H1 (cell line): ENCODE measurements around the gene NAT10. TPM values are rescaled to one million over a fixed set of nuclear protein-coding genes. Genes with fewer than 3 reads are reported as not detected.

ENCODE experiments used
- CTCF ChIA-PET: fragments of 300-600 bp; sonication (Branson Sonifier 250); formaldehyde crosslinking; loops from one replicate; lab custom pipeline; 2021; ENCODE audit not compliant: partially characterized antibody; lab: Charles Lee
- POLR2A ChIA-PET: fragments of 300-600 bp; sonication (Branson Sonifier 250); formaldehyde crosslinking; loops from one replicate; lab custom pipeline; 2021; ENCODE audit warnings: inconsistent platforms; ENCODE audit not compliant: partially characterized antibody; lab: Charles Lee
- DNase-seq, 2 experiments: peaks; one replicate each; pipeline versions ENCODE4 v3.0.0 to v3.0.0-alpha.2; 2010 to 2022; ENCODE audit warnings: low spot score in 2 of 2, low read depth in 1 of 2, mixed read lengths in 1 of 2
- FAIRE-seq: peaks from 2 replicates; lab custom pipeline; 2011; peaks lifted over from hg19 to GRCh38; lab: Jason Lieb, UNC
- H2AFZ ChIP-seq: 2 replicates; pipeline ENCODE4 v1.8.1; 2012; ENCODE audit warnings: low read length, inconsistent platforms
- H2AK5ac ChIP-seq: 2 replicates; pipeline ENCODE4 v1.6.1; 2013; ENCODE audit warnings: low read depth, low read length
- H2BK120ac ChIP-seq: replicated peaks from 2 replicates; pipeline ENCODE3; 2013; ENCODE audit warnings: low read depth, low read length, inconsistent platforms
- H2BK12ac ChIP-seq: 2 replicates; pipeline ENCODE4 v1.6.1; 2013; ENCODE audit warnings: low read depth, low read length
- H2BK15ac ChIP-seq: 2 replicates; pipeline ENCODE4 v1.6.1; 2013; ENCODE audit warnings: low read length
- H2BK20ac ChIP-seq: 2 replicates; pipeline ENCODE4 v1.6.1; 2013; ENCODE audit warnings: low read length
- H2BK5ac ChIP-seq: 2 replicates; pipeline ENCODE4 v1.6.1; 2013; ENCODE audit warnings: low read depth, low read length
- H3K14ac ChIP-seq: 2 replicates; pipeline ENCODE4 v1.6.1; 2013; ENCODE audit warnings: inconsistent platforms; ENCODE audit not compliant: insufficient read length
- H3K18ac ChIP-seq: 2 replicates; pipeline ENCODE4 v1.6.1; 2013; ENCODE audit warnings: low read length; ENCODE audit errors: extremely low read depth
- H3K23ac ChIP-seq: 2 replicates; pipeline ENCODE4 v1.6.1; 2013; ENCODE audit warnings: inconsistent platforms; ENCODE audit not compliant: insufficient read length
- H3K23me2 ChIP-seq: 2 replicates; pipeline ENCODE4 v1.6.1; 2013; ENCODE audit warnings: low read depth, low read length
- H3K27ac ChIP-seq: 2 replicates; pipeline ENCODE4 v1.6.1; 2011; ENCODE audit warnings: low read depth, low read length, inconsistent platforms
- H3K27me3 ChIP-seq, 4 experiments: replicated peaks in 1 of 4; 1 replicate in 1 of 4; 2 replicates in 3 of 4; pipeline versions ENCODE4 v1.6.1 to v1.8.1; 2011 to 2013; ENCODE audit warnings: low read length in 3 of 4, mild to moderate bottlenecking in 3 of 4, inconsistent platforms in 2 of 4, mixed read lengths in 2 of 4, moderate library complexity in 1 of 4; ENCODE audit not compliant: control insufficient read depth in 3 of 4, insufficient read depth in 3 of 4; ENCODE audit errors: extremely low read depth in 1 of 4
- H3K36me3 ChIP-seq, 4 experiments: 2 replicates each; pipeline versions ENCODE4 v1.6.1 to v1.8.1; 2011 to 2013; ENCODE audit warnings: mild to moderate bottlenecking in 4 of 4, low read length in 3 of 4, moderate library complexity in 2 of 4, control low read depth in 1 of 4, inconsistent platforms in 1 of 4; ENCODE audit not compliant: insufficient read depth in 4 of 4, control insufficient read depth in 2 of 4
- H3K4ac ChIP-seq: replicated peaks from 2 replicates; pipeline ENCODE3; 2013; ENCODE audit warnings: low read length, low read depth, mixed read lengths, inconsistent platforms; ENCODE audit not compliant: insufficient read length
- H3K4me1 ChIP-seq, 4 experiments: replicated peaks in 1 of 4; 1 replicate in 1 of 4; 2 replicates in 3 of 4; pipeline versions ENCODE4 v1.6.1 to v1.8.1; 2011 to 2013; ENCODE audit warnings: low read length in 3 of 4, inconsistent platforms in 2 of 4, mixed read lengths in 1 of 4; ENCODE audit not compliant: insufficient read depth in 4 of 4, control insufficient read depth in 3 of 4
- H3K4me2 ChIP-seq, 2 experiments: 2 replicates each; pipeline versions ENCODE4 v1.6.1 to v1.8.1; 2011 to 2013; ENCODE audit warnings: low read depth in 2 of 2, low read length in 2 of 2, control low read depth in 1 of 2, inconsistent platforms in 1 of 2, mild to moderate bottlenecking in 1 of 2; ENCODE audit not compliant: insufficient read depth in 1 of 2
- H3K4me3 ChIP-seq, 4 experiments: fragments of 200-600, 300-600 bp in 1 of 4; sonication (generic), shearing (Covaris generic), sonication (Bioruptor Twin) in 1 of 4; 2 replicates each; pipeline versions ENCODE4 v1.5.1 to v1.8.1; 2011 to 2016; ENCODE audit warnings: low read length in 4 of 4, low read depth in 3 of 4, control low read depth in 2 of 4, inconsistent platforms in 2 of 4, mild to moderate bottlenecking in 2 of 4, mixed read lengths in 1 of 4, moderate library complexity in 1 of 4; ENCODE audit not compliant: insufficient read depth in 2 of 4; ENCODE audit errors: extremely low read depth in 1 of 4
- H3K56ac ChIP-seq: replicated peaks from 2 replicates; pipeline ENCODE3; 2013; ENCODE audit warnings: low read depth, mild to moderate bottlenecking, mixed read lengths, low read length, inconsistent platforms; ENCODE audit not compliant: insufficient read length
- H3K79me1 ChIP-seq: 2 replicates; pipeline ENCODE4 v1.6.1; 2013; ENCODE audit warnings: low read depth, low read length, control low read depth
- H3K79me2 ChIP-seq, 2 experiments: 2 replicates each; pipeline versions ENCODE4 v1.6.1 to v1.8.1; 2012 to 2013; ENCODE audit warnings: low read length in 2 of 2, mild to moderate bottlenecking in 2 of 2, inconsistent platforms in 1 of 2; ENCODE audit not compliant: insufficient read depth in 2 of 2, control insufficient read depth in 1 of 2
- H3K9ac ChIP-seq, 4 experiments: replicated peaks in 1 of 4; 1 replicate in 1 of 4; 2 replicates in 3 of 4; pipeline versions ENCODE4 v1.6.1 to v1.8.1; 2011 to 2013; ENCODE audit warnings: low read depth in 3 of 4, low read length in 3 of 4, control low read depth in 2 of 4, mild to moderate bottlenecking in 2 of 4, moderate library complexity in 2 of 4, inconsistent platforms in 1 of 4; ENCODE audit errors: extremely low read depth in 1 of 4
- H3K9me3 ChIP-seq, 2 experiments: 2 replicates each; pipeline versions ENCODE4 v1.6.1 to v1.8.1; 2012 to 2013; ENCODE audit warnings: mild to moderate bottlenecking in 2 of 2, moderate library complexity in 2 of 2, control low read depth in 1 of 2, inconsistent platforms in 1 of 2, low read depth in 1 of 2, low read length in 1 of 2, mixed read lengths in 1 of 2; ENCODE audit not compliant: insufficient read depth in 2 of 2
- H4K20me1 ChIP-seq, 2 experiments: replicated peaks in 1 of 2; 2 replicates each; pipeline versions ENCODE3 to v1.8.1; 2011 to 2013; ENCODE audit warnings: inconsistent platforms in 2 of 2, low read length in 2 of 2, mild to moderate bottlenecking in 1 of 2; ENCODE audit not compliant: insufficient read depth in 2 of 2, control insufficient read depth in 1 of 2
- H4K5ac ChIP-seq: 2 replicates; pipeline ENCODE4 v1.6.1; 2013; ENCODE audit warnings: low read length, low read depth, mixed read lengths, inconsistent platforms; ENCODE audit not compliant: insufficient read length
- H4K8ac ChIP-seq: 2 replicates; pipeline ENCODE4 v1.8.0; 2013; ENCODE audit warnings: mild to moderate bottlenecking, moderate library complexity, low read length, inconsistent platforms; ENCODE audit not compliant: insufficient read depth; ENCODE audit errors: extremely low read depth
- H4K91ac ChIP-seq: replicated peaks from 2 replicates; pipeline ENCODE3; 2013; ENCODE audit warnings: low read length, mixed read lengths, inconsistent platforms; ENCODE audit not compliant: insufficient read length
- BACH1 ChIP-seq: IDR thresholded peaks from 2 replicates; pipeline ENCODE4 v1.6.1; 2012; ENCODE audit warnings: low read length, improper control_type of control experiment
- CBX5 ChIP-seq: fragments of 300-800, 300-1000 bp; sonication (generic); IDR thresholded peaks from 2 replicates; pipeline ENCODE4 v1.7.1; 2016; ENCODE audit warnings: antibody characterized with exemption, low read length, low read depth
- CTCF ChIP-seq, 3 experiments: IDR thresholded peaks; 1 replicate in 2 of 3; 2 replicates in 1 of 3; pipeline versions ENCODE4 v1.5.1 to v1.6.1; 2011; ENCODE audit warnings: low read length in 3 of 3, mild to moderate bottlenecking in 3 of 3, inconsistent platforms in 2 of 3, low read depth in 1 of 3, moderate library complexity in 1 of 3; ENCODE audit not compliant: insufficient read depth in 1 of 3; ENCODE audit errors: control extremely low read depth in 1 of 3
- RFX5 ChIP-seq: IDR thresholded peaks from 2 replicates; pipeline ENCODE4 v1.6.1; 2011; ENCODE audit warnings: low read depth, low read length, improper control_type of control experiment, borderline replicate concordance
- SUZ12 ChIP-seq: fragments of 200-600 bp; sonication (generic); IDR thresholded peaks from 2 replicates; pipeline ENCODE4 v1.6.1; 2012; ENCODE audit warnings: mild to moderate bottlenecking, inconsistent platforms, low read length, moderate library complexity, mixed read lengths
- WGBS, 2 experiments: shearing (Covaris generic) in 1 of 2; methylation state at CpG; one replicate each; pipeline versions ENCODE4 v1.1.6 to v1.1.7; 2013 to 2015; ENCODE audit warnings: low lambda C conversion rate in 2 of 2, mixed read lengths in 2 of 2, inconsistent platforms in 1 of 2, low coverage in 1 of 2, missing lambda C conversion rate in 1 of 2; ENCODE audit not compliant: insufficient replicate concordance in 2 of 2, insufficient coverage in 1 of 2, insufficient read length in 1 of 2; ENCODE audit errors: extremely low coverage in 1 of 2, missing lambda C conversion rate in 1 of 2; 5-methylcytosine and 5-hydroxymethylcytosine counted together
- polyA plus RNA-seq, 7 experiments: library from polyadenylated mRNA; depleted of rRNA in 3 of 7; stranded (reverse) in 5 of 7; unstranded in 2 of 7; fragments of >200 nt in 5 of 7; fragments of 200-250 nt in 2 of 7; gene quantifications; 1 replicate in 5 of 7; 2 replicates in 1 of 7; 4 replicates in 1 of 7; pipeline versions ENCODE4 v1.2.1 to v1.2.3, GENCODE V29; 2011 to 2013; ENCODE audit warnings: missing spikeins in 2 of 7, mixed read lengths in 2 of 7
- total RNA-seq: library from RNA; stranded (reverse); fragmentation: NEBNext Ultra II Directional; extraction: Animal tissue kit (Norgen Biotek cat#: 25700); gene quantifications from 2 replicates; pipeline ENCODE4 v1.2.1, GENCODE V29; 2021

The NAT10 gene
- total and polyA plus RNA-seq, 2 of the 8 experiments (the other 6 are each of a cell fraction or from before 2014, with no cell fraction given), result 66.3 to 89.6 TPM

GRCh38 chr11:34149786-34150185, 44.4 kb downstream of the NAT10 start:
- 84% methylated on average over 12 of the region's 13 CpGs; no CpG with 5 or more reads in 1 of the 2 experiments for WGBS, 2 experiments
- no peak overlapping the region for H3K18ac ChIP-seq
- no peaks in the 10 kb centered on the region for H3K23me2 ChIP-seq
- no peak overlapping the region for H3K4me2 ChIP-seq
- H2BK120ac ChIP-seq, result no peak overlapping the region
- H2BK5ac ChIP-seq, result no peak overlapping the region
- H4K8ac ChIP-seq, result no peak overlapping the region
- H2BK15ac ChIP-seq, result no peak overlapping the region
- no peak overlapping the region for H4K5ac ChIP-seq
- no peak overlapping the region for H2AK5ac ChIP-seq
- H3K27ac ChIP-seq, result no peak overlapping the region
- CTCF ChIA-PET, result interaction anchor here (0.6 to 11.3 kb wide), 27 partner anchors 8 to 344 kb away, joined by 3 to 89 read pairs (median 4); partner anchors contain the start of gene ABTB2
- H2BK12ac ChIP-seq, result no peak overlapping the region
- H4K91ac ChIP-seq, result no peak overlapping the region
- no peak for FAIRE-seq
- H3K36me3 ChIP-seq, result peaks cover 13 to 43% (median 27%) of the 10 kb centered on the region in 4 experiments
- H4K20me1 ChIP-seq, result peaks cover 11 to 17% of the 10 kb centered on the region in 2 experiments
- no peak overlapping the region for H3K9ac ChIP-seq
- no peaks in the 10 kb centered on the region for H3K4me1 ChIP-seq
- POLR2A ChIA-PET, result interaction anchor here (1.0 to 1.4 kb wide), 3 partner anchors 20 to 216 kb away, joined by 3 to 5 read pairs (median 3); no protein-coding TSS in a partner anchor
- no peak overlapping the region for H3K4ac ChIP-seq
- DNase-seq, result peak in 1 of 2 experiments; percentile 59
- no peak overlapping the region for H3K14ac ChIP-seq
- H3K23ac ChIP-seq, result no peak overlapping the region
- no peak overlapping the region for H3K4me3 ChIP-seq
- H3K9me3 ChIP-seq, result no peaks in the 10 kb centered on the region
- no peak overlapping the region for H2AFZ ChIP-seq
- H3K56ac ChIP-seq, result no peak overlapping the region
- H3K27me3 ChIP-seq, result no peaks in the 10 kb centered on the region
- no peak overlapping the region for H2BK20ac ChIP-seq
- H3K79me2 ChIP-seq, result no peaks in the 10 kb centered on the region
- H3K79me1 ChIP-seq, result no peaks in the 10 kb centered on the region
- peak; percentile 61 to 70 (median 65) for TF ChIP-seq CTCF (IDR thresholded peaks at IDR 0.05; ENCODE audit: control extremely low read depth in 1 of 3, insufficient read depth in 1 of 3, low read depth in 1 of 3, low read length in 3 of 3)
- no peak for TF ChIP-seq CBX5
- no peak for TF ChIP-seq BACH1
- TF ChIP-seq SUZ12, result no peak
- no peak for TF ChIP-seq RFX5
